ENCODE results near the gene AKAP17A.

- no peak for TF ChIP-seq POLR2A (IDR thresholded peaks at IDR 0.05)
- TF ChIP-seq CTCF (IDR thresholded peaks at IDR 0.05) = no peak
These were observed 23.5 kb downstream of the AKAP17A start, which contains the start of gene ASMT for GRCh38 chrX:1614927-1615326.

Data from lower leg skin (tissue), 3 donors.